ENCODE data around the gene SETD1B. TPM values are rescaled to one million over a fixed set of nuclear protein-coding genes. Genes with fewer than 3 reads are reported as not detected.
A peak's percentile ranks its signal among the peaks of the same experiment; 100 is the strongest.

SETD1B gene
- total RNA-seq, 2 donors from 2014 or later = 20.3 to 21.2 TPM

GRCh38 chr12:121773011-121773777, 30.6 kb upstream of the SETD1B start:
- H3K36me3 Mint-ChIP-seq (ENCODE audit: insufficient read depth in 2 of 2) = peaks cover 0 to 2% of the 10 kb centered on the region in 2 donors
- peaks cover 7% of the 10 kb centered on the region for H3K4me1 Mint-ChIP-seq (ENCODE audit: low read depth)
- DNase-seq (peak; percentile 86 to 87), ATAC-seq (replicated peaks in 1 of 2) (peak; percentile 83 to 90)
- H3K27me3 Mint-ChIP-seq (ENCODE audit: low read depth) = no peaks in the 10 kb centered on the region
- H3K27ac Mint-ChIP-seq = no peak overlapping the region
- no peak overlapping the region for H3K4me3 Mint-ChIP-seq
- no peaks in the 10 kb centered on the region for H3K9me3 Mint-ChIP-seq

GRCh38 chr12:121774968-121775474, 28.8 kb upstream of the SETD1B start:
- H3K27me3 Mint-ChIP-seq (ENCODE audit: low read depth) = no peaks in the 10 kb centered on the region
- H3K36me3 Mint-ChIP-seq (ENCODE audit: insufficient read depth in 2 of 2) = peaks cover 0 to 2% of the 10 kb centered on the region in 2 donors
- H3K27ac Mint-ChIP-seq = no peak overlapping the region
- no peaks in the 10 kb centered on the region for H3K9me3 Mint-ChIP-seq
- no peak overlapping the region for H3K4me3 Mint-ChIP-seq
- H3K4me1 Mint-ChIP-seq (ENCODE audit: low read depth) = peaks cover 7% of the 10 kb centered on the region
- ATAC-seq (replicated peaks in 1 of 2) (no peak), DNase-seq (no peak)

- no peak for DNase-seq
- Mint-ChIP-seq H3K4me3 (no peak overlapping the region), H3K9me3 (no peaks in the 10 kb centered on the region), H3K36me3 (ENCODE audit: insufficient read depth in 2 of 2) (peaks cover 2 to 4% of the 10 kb centered on the region in 2 donors), H3K27ac (no peak overlapping the region), H3K27me3 (ENCODE audit: low read depth) (no peaks in the 10 kb centered on the region), H3K4me1 (ENCODE audit: low read depth) (peaks cover 12% of the 10 kb centered on the region)
- ATAC-seq (replicated peaks in 1 of 2) = no peak
These were observed 28.3 kb upstream of the SETD1B start for GRCh38 chr12:121775501-121775900.

DNA sequence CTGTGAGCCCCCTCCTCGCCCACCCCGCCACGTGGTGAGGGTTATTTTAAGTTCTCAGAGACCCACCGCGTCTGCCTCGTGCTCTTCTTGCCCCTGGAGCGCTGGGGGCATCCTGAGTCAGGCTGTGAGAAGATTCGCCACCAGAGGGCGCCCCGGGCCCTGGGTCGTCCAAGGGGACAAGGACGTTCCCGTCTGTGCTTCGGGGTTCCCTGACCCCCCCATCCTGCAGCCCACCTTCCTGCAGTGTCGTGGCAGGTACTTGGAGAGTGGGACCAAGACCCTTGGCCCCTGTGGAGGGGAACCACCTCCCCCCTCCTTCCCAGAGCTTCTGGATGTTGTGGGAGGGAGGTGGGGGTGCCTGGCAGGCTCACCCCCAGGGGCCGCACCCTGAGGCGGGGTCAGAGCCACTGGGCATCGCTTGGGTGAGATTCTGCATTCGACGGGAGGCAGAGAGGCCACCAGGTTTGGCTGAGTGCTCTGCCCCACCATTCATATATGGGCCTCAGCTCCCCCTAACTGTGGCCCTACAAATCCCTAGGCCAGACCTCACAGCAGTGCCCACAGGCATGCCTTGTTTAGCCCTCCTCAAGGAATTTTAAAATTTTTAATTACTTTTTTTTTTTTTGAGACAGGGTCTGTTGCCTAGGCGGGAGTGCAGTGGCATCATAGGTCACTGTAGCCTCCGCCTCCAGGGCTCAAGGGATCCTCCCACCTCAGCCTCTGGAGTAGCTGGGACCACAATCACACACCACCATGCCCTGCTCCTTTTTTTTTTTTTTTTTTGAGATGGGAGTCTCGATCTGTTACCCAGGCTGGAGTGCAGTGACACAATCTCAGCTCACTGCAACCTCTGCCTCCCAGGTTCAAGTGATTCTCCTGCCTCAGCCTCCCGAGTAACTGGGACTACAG, 27.4 kb upstream of the SETD1B start:
- ATAC-seq (replicated peaks in 1 of 2) = peak; percentile 70 to 74
- Mint-ChIP-seq H3K27me3 (ENCODE audit: low read depth) (no peaks in the 10 kb centered on the region), H3K27ac (no peak overlapping the region), H3K4me3 (no peak overlapping the region), H3K36me3 (ENCODE audit: insufficient read depth in 2 of 2) (peaks cover 2 to 4% of the 10 kb centered on the region in 2 donors), H3K4me1 (ENCODE audit: low read depth) (peaks cover 20% of the 10 kb centered on the region), H3K9me3 (no peaks in the 10 kb centered on the region)
- peak; percentile 90 to 94 for DNase-seq

DNA sequence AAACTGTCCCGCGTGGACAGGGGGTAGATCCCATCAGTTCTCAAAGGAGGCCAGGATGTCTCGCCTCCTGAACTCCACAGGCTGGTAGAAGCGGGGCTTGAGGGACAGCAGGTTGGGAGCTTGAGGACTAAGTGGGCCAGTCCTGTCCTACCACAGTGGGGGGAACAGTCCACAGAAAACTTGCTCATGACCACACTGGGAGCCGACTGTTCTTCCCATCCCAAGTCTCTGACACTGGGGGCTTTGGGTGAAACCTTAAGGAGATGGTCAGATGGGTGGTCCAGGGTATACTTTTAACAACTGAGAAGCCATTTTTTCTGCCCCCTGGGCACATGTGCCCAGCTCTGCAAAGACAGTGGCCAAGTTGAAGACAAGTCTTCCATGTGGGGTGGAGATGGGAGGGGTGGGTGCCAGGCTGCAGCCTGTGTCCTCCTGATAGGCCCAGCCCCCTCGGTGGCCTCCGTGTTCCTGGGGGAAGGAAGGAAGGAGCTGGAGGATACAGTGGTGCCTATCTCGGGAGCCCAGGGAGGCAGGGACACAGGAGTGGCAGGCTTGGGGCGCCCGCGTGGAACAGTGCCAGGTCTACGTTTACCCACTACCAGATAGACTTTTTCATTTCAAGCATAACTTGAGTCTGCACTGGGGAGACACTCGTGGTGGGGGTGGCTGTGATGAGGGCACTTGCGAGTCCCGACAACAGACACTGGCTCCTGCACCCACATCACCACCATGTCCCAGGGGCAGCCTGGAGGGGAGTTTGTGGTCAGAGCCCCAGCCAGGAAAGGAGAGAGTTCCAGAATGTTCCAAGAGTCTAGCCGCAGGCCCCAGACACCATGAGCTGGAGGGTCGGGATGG, 25.0 kb upstream of the SETD1B start:
- Mint-ChIP-seq H3K9me3 (no peaks in the 10 kb centered on the region), H3K27ac (peak overlapping the region; percentile 62), H3K4me1 (ENCODE audit: low read depth) (peaks cover 36% of the 10 kb centered on the region), H3K4me3 (no peak overlapping the region), H3K36me3 (ENCODE audit: insufficient read depth in 2 of 2) (peaks cover 4 to 8% of the 10 kb centered on the region in 2 donors), H3K27me3 (ENCODE audit: low read depth) (no peaks in the 10 kb centered on the region)
- ATAC-seq (replicated peaks in 1 of 2) (no peak), DNase-seq (no peak)

- no peak for ATAC-seq (replicated peaks in 1 of 2)
- no peaks in the 10 kb centered on the region for H3K27me3 Mint-ChIP-seq (ENCODE audit: low read depth)
- H3K4me3 Mint-ChIP-seq = no peak overlapping the region
- no peak overlapping the region for H3K27ac Mint-ChIP-seq
- DNase-seq = no peak
- peaks cover 42% of the 10 kb centered on the region for H3K4me1 Mint-ChIP-seq (ENCODE audit: low read depth)
- H3K9me3 Mint-ChIP-seq = no peaks in the 10 kb centered on the region
- peaks cover 6 to 10% of the 10 kb centered on the region in 2 donors for H3K36me3 Mint-ChIP-seq (ENCODE audit: insufficient read depth in 2 of 2)
These were observed 24.4 kb upstream of the SETD1B start for GRCh38 chr12:121779422-121779895.

DNA sequence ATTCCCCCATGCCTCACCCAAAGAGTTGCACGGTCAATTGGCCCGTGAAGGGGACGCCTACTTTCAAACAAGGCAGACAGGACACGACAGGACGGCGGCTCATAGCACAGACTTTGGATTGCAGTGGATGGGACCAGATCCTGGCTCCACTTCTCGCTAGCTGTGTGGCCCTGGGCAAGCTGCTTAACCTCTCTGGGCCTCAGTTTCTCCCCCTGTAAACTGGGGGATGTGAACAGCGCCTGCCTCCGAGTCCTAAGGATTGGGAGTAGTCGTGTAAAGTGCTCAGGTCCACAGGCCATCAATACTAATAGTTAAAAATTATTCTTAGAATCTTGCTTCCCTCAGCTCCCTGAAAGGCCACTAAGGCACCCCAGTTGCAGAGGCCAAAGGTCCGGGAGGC, 23.4 kb upstream of the SETD1B start:
- no peaks in the 10 kb centered on the region for H3K27me3 Mint-ChIP-seq (ENCODE audit: low read depth)
- peak overlapping the region; percentile 87 for H3K27ac Mint-ChIP-seq
- no peak for ATAC-seq (replicated peaks in 1 of 2)
- no peaks in the 10 kb centered on the region for H3K9me3 Mint-ChIP-seq
- H3K36me3 Mint-ChIP-seq (ENCODE audit: insufficient read depth in 2 of 2) = peaks cover 6 to 10% of the 10 kb centered on the region in 2 donors
- H3K4me1 Mint-ChIP-seq (ENCODE audit: low read depth) = peaks cover 52% of the 10 kb centered on the region
- H3K4me3 Mint-ChIP-seq = peak overlapping the region in 1 of 2 donors; percentile 40
- no peak for DNase-seq

- Mint-ChIP-seq H3K27ac (peak overlapping the region; percentile 98), H3K27me3 (ENCODE audit: low read depth) (no peaks in the 10 kb centered on the region), H3K4me3 (peak overlapping the region; percentile 83 to 89), H3K4me1 (ENCODE audit: low read depth) (peaks cover 63% of the 10 kb centered on the region), H3K36me3 (ENCODE audit: insufficient read depth in 2 of 2) (peaks cover 6 to 16% of the 10 kb centered on the region in 2 donors), H3K9me3 (no peaks in the 10 kb centered on the region)
- DNase-seq (no peak), ATAC-seq (replicated peaks in 1 of 2) (peak; percentile 14 to 19)
These were observed 22.3 kb upstream of the SETD1B start for GRCh38 chr12:121781484-121781997.

- no peaks in the 10 kb centered on the region for H3K9me3 Mint-ChIP-seq
- no peaks in the 10 kb centered on the region for H3K27me3 Mint-ChIP-seq (ENCODE audit: low read depth)
- H3K4me3 Mint-ChIP-seq = peak overlapping the region; percentile 83 to 89
- peaks cover 6 to 21% of the 10 kb centered on the region in 2 donors for H3K36me3 Mint-ChIP-seq (ENCODE audit: insufficient read depth in 2 of 2)
- DNase-seq (peak; percentile 73 to 85), ATAC-seq (replicated peaks in 1 of 2) (peak; percentile 77 to 81)
- H3K27ac Mint-ChIP-seq = peak overlapping the region; percentile 98
- H3K4me1 Mint-ChIP-seq (ENCODE audit: low read depth) = peaks cover 71% of the 10 kb centered on the region
These were observed 21.5 kb upstream of the SETD1B start for GRCh38 chr12:121781998-121782979.

DNA sequence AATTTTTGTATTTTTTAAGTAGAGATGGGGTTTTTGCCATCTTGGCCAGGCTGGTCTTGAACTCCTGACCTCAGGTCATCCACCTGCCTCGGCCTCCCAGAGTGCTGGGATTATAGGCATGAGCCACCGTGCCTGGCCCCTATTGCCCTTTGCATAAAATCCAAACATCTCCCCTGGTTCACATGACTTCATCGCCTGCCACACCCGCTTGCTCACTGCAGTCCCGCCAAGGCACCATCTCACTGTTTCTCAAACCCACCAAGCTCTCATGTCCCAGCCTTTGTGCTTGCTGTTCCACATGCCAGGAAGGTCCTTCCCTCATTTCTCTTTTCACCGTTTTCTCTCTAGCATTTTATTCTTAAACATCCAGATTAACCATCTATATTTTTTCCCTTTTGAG, 20.0 kb upstream of the SETD1B start:
- H3K4me3 Mint-ChIP-seq = peak overlapping the region; percentile 81 to 89
- H3K9me3 Mint-ChIP-seq = no peaks in the 10 kb centered on the region
- peaks cover 85% of the 10 kb centered on the region for H3K4me1 Mint-ChIP-seq (ENCODE audit: low read depth)
- ATAC-seq (replicated peaks in 1 of 2) (no peak), DNase-seq (no peak)
- H3K36me3 Mint-ChIP-seq (ENCODE audit: insufficient read depth in 2 of 2) = peaks cover 6 to 24% of the 10 kb centered on the region in 2 donors
- H3K27ac Mint-ChIP-seq = peak overlapping the region; percentile 95
- no peaks in the 10 kb centered on the region for H3K27me3 Mint-ChIP-seq (ENCODE audit: low read depth)

DNA sequence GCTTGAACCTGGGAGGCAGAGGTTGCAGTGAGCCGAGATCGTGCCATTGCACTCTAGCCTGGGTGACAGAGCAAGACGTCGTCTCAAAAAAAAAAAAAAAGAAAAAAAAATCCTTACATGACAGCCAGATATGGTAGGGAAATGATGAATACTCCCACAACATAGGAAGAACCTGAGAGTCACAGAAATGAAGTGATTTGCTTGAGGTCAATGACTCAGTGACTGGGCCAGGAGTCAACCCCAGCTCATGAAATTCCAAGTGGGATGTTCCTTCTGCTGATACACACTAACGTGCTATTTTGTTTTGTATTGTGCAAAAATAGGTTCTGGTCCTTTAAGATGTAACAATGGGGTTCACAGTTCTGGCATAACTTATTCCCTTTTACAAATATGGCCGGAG, 19.3 kb upstream of the SETD1B start:
- no peaks in the 10 kb centered on the region for H3K9me3 Mint-ChIP-seq
- ATAC-seq (replicated peaks in 1 of 2) = peak; percentile 10 to 22
- no peaks in the 10 kb centered on the region for H3K27me3 Mint-ChIP-seq (ENCODE audit: low read depth)
- no peak for DNase-seq
- H3K4me1 Mint-ChIP-seq (ENCODE audit: low read depth) = peaks cover 92% of the 10 kb centered on the region
- peaks cover 6 to 24% of the 10 kb centered on the region in 2 donors for H3K36me3 Mint-ChIP-seq (ENCODE audit: insufficient read depth in 2 of 2)
- H3K4me3 Mint-ChIP-seq = peak overlapping the region; percentile 81 to 89
- H3K27ac Mint-ChIP-seq = peak overlapping the region; percentile 95

Data from activated T-cell treated with anti-CD3 and anti-CD28 coated beads, Interleukin-2, amount 50 U/mL, for 72 hours (primary cell).